ENCODE measurements around the gene NCR2. TPM values are rescaled to one million over a fixed set of nuclear protein-coding genes. Genes with fewer than 3 reads are reported as not detected.

The NCR2 gene
- total and polyA plus RNA-seq, 10 donors: not detected

- no peaks in the 10 kb centered on the region for H3K36me3 ChIP-seq
- peaks cover 25 to 55% (median 45%) of the 10 kb centered on the region in 6 donors for H3K4me1 ChIP-seq
- intact Hi-C loops (cut with DNase I; ENCODE audit: low total_unique reads): loop anchor here (5.0 kb wide), 1 partner anchor 218 kb away; no protein-coding TSS in a partner anchor
- no peaks in the 10 kb centered on the region for H3K9me3 ChIP-seq
- no peak for TF ChIP-seq POLR2A (IDR thresholded peaks at IDR 0.05)
- TF ChIP-seq, protein P1, sequence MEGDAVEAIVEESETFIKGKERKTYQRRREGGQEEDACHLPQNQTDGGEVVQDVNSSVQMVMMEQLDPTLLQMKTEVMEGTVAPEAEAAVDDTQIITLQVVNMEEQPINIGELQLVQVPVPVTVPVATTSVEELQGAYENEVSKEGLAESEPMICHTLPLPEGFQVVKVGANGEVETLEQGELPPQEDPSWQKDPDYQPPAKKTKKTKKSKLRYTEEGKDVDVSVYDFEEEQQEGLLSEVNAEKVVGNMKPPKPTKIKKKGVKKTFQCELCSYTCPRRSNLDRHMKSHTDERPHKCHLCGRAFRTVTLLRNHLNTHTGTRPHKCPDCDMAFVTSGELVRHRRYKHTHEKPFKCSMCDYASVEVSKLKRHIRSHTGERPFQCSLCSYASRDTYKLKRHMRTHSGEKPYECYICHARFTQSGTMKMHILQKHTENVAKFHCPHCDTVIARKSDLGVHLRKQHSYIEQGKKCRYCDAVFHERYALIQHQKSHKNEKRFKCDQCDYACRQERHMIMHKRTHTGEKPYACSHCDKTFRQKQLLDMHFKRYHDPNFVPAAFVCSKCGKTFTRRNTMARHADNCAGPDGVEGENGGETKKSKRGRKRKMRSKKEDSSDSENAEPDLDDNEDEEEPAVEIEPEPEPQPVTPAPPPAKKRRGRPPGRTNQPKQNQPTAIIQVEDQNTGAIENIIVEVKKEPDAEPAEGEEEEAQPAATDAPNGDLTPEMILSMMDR (IDR thresholded peaks at IDR 0.05 in 8 of 11, conservative IDR thresholded peaks at IDR 0.05 in 3 of 11): no peak
- no peak for TF ChIP-seq POLR2AphosphoS5 (IDR thresholded peaks at IDR 0.05)
- H3K27ac ChIP-seq: no peak overlapping the region
- H3K27me3 ChIP-seq (replicated peaks in 1 of 7): peaks cover 16 to 100% (median 83%) of the 10 kb centered on the region in 7 donors
- peak overlapping the region in 3 of 8 donors; percentile 22 to 65 (median 38) for H3K4me3 ChIP-seq
- DNase-seq: no peak
- 3 to 9% (median 5%) methylated on average over 24 to 65 of the region's 65 CpGs for WGBS, 5 donors
Observed at GRCh38 chr6:41373919-41374617, 38.7 kb downstream of the NCR2 start.

GRCh38 chr6:41374618-41375590 is 39.5 kb downstream of the NCR2 start:
- WGBS, 5 donors: 4 to 11% (median 5%) methylated on average over 41 to 46 of the region's 46 CpGs
- H3K36me3 ChIP-seq: no peaks in the 10 kb centered on the region
- no peak overlapping the region for H3K27ac ChIP-seq
- H3K9me3 ChIP-seq: no peaks in the 10 kb centered on the region
- peaks cover 16 to 99% (median 76%) of the 10 kb centered on the region in 7 donors for H3K27me3 ChIP-seq (replicated peaks in 1 of 7)
- TF ChIP-seq, protein P1 (IDR thresholded peaks at IDR 0.05 in 8 of 11, conservative IDR thresholded peaks at IDR 0.05 in 3 of 11): no peak
- TF ChIP-seq POLR2A (IDR thresholded peaks at IDR 0.05) (no peak), POLR2AphosphoS5 (IDR thresholded peaks at IDR 0.05) (no peak)
- H3K4me3 ChIP-seq: peak overlapping the region in 2 of 8 donors; percentile 22 to 65
- intact Hi-C loops (cut with DNase I; ENCODE audit: low total_unique reads): loop anchor here (5.0 kb wide), 1 partner anchor 217 kb away; no protein-coding TSS in a partner anchor
- H3K4me1 ChIP-seq: peaks cover 25 to 52% (median 43%) of the 10 kb centered on the region in 6 donors
- DNase-seq: no peak

GRCh38 chr6:41375598-41376151 is 40.3 kb downstream of the NCR2 start:
- TF ChIP-seq, protein P1 (IDR thresholded peaks at IDR 0.05 in 8 of 11, conservative IDR thresholded peaks at IDR 0.05 in 3 of 11): no peak
- no peak for TF ChIP-seq POLR2AphosphoS5 (IDR thresholded peaks at IDR 0.05)
- no peak for TF ChIP-seq POLR2A (IDR thresholded peaks at IDR 0.05)
- Histone ChIP-seq H3K4me3 (no peak overlapping the region), H3K4me1 (peaks cover 25 to 52% (median 43%) of the 10 kb centered on the region in 6 donors), H3K36me3 (no peaks in the 10 kb centered on the region), H3K9me3 (no peaks in the 10 kb centered on the region), H3K27ac (no peak overlapping the region), H3K27me3 (replicated peaks in 1 of 7) (peaks cover 16 to 96% (median 72%) of the 10 kb centered on the region in 7 donors)
- intact Hi-C loops (cut with DNase I; ENCODE audit: low total_unique reads): no loop called here
- WGBS, 5 donors: 11 to 18% (median 12%) methylated on average over 27 to 30 of the region's 30 CpGs
- no peak for DNase-seq

Data from spleen (tissue), 11 donors.